Renal cortex interstitium (tissue), 11 donors: ENCODE measurements around the gene SSTR3. TPM values are rescaled to one million over a fixed set of nuclear protein-coding genes. Genes with fewer than 3 reads are reported as not detected.
"Not testable (repeated sequence)": the region's sequence is repeated elsewhere in the genome, so short reads cannot be mapped to it uniquely, and the experiment has no call there.

Experiments
- DNase-seq, 11 donors: peaks; one replicate each; pipeline ENCODE4 v3.0.0-alpha.2; 2013; ENCODE audit warnings: low read depth in 9 of 11, low spot score in 4 of 11; ENCODE audit errors: extremely low read depth in 1 of 11
- polyA plus RNA-seq, 3 donors: library from polyadenylated mRNA; unstranded; fragments of 120-200 nt; gene quantifications; one replicate each; pipeline ENCODE4 v1.2.1, GENCODE V29; 2013; ENCODE audit not compliant: insufficient read length in 3 of 3

The SSTR3 gene
- polyA plus RNA-seq, 3 donors, result 0.68 to 1.2 (median 0.76) TPM

DNA sequence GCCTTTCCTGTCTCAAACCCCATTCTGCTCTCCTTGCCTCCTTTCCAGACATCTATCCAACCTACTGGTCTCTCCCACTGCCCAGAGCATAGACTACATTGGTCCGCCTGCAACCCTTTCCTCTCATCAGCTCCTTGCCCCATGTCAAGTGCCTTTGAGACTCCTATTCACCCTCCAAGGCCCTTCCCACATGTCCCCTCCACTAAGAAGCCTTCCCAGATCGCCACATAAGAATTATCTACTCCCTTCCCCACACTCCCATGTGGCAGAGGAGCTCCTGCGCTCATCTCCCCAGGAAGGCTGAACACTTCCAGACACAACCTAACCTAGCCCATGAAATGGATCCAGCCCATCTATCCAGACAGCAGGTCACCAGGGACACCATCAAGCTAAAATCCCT, 34.5 kb downstream of the SSTR3 start:
- DNase-seq, result no peak

DNA sequence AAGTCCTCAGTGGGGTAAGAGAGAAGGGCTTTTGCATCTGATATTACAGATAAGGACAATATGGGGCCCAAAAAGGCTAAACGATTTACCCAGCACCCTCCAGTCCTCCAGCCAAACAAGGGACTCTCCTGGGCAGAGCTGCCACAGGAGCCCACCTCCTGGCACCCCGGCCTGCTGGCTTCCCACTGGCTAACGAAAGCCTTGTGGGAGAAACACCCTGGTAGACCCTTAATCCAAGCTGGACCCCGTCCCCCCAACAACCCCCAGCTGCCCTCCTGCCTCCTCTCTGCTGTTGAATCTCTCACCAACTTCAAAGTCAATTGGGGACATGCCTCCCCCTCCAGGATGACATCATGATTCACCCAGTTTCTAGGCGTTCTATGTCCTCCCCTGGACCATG, 35.1 kb downstream of the SSTR3 start:
- DNase-seq, result no peak

DNA sequence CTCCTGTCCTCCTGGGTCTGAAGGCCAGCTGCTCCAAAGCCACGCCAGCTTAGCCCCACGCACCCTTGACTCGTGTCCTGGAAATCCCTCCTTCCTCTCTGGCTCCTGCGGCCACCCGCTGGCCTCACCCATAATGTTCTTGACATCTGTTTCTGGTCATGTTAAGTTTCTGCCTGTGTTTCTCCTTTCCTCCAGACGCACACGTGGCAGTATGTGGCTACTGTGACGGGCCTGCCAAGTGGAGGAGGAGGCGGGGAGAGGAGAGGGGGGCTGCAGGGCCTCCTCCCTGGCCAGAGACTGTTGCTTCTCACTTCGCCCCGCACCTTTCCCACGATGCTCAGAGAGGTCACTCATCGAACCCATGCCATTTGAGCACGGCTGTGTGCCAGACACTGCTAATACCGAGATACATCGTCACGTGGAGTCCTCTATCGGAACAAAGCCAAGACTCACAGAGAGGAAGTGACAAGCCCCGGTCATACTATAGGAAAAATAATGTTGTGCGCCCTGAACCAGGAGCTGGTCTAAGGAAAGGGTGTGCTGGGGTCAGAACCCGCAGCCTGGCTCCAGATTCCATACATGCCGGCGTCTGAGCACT, 35.7 kb downstream of the SSTR3 start:
- peak in 5 of 11 donors; percentile 63 to 74 (median 74) for DNase-seq

DNA sequence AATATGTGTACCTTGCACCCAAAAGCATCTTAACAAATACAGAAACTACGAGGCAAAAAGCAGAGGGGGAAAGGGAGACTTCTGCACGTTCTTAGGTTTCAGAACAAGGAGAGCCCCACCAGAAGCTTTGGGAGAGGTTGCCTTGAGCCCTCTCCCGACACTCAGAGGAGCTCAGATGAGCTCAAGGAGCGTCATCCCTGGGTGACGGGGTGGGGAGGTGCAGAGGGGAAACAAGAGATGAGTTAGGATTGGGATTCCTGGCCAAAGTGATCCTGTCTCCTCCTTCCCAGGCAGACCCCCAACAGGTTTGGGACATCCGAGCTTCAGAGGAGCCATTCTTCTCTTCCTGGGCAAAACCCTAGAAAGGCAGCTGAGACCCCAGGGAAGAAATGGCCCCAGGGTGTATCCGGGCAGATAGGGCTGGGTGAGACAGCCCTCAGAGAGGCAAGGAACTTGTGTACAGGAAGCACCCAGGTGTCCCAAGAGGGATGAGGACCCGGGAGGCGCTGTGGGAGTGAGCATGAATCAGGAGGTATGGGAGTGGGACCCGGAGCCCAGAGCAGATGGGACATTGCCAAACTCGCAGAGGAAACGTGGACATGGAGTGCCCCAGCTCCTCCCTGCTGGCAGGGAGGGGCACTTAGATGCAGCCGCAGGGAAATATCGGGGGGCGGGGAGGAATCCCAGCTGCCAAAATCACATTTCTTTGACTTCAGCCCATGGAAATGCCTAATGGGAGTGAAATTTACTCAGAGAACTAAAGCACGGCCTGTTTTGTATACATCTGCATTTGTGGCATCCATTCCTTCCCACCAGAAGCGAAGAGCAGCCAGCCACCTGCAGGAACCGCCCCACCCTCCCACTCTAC, 36.6 kb downstream of the SSTR3 start:
- no peak for DNase-seq

DNA sequence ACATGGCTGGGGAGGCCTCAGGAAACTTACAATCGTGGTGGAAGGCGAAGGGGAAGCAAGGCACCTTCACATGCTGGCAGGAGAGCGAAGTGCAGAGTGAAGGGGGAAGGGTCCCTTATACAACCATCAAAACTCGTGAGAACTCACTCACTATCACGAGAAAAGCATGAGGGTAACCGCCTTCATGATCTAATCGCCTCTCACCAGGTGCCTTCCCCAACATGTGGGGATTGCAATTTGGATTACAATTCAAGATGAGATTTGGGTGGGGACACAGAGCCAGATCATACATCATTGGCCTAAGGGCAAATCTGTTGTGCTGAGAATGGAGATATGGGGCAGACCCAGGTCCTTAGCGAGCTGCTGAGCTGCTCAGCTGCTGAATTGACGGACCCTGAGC, 37.3 kb downstream of the SSTR3 start:
- DNase-seq, result no peak

DNA sequence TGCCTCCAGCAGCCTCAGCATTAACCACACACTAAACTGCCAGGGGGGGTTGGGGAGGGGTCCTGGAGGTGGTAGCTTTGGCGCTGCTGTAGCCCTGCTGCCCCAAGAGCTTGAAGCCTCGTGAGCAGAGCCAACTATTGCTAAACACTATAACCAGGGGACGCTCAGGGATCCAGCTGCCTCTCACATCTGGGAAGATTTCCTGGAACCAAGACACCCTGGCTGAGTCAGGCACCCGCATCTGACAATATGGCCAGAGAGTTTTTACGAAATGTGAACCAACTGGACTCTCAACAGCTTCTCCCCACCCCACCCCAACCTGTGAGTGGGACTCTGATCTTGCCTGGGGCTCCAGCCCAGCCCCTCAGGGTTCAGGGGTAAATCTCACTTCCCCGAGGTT, 38.6 kb downstream of the SSTR3 start:
- DNase-seq, result no peak

DNA sequence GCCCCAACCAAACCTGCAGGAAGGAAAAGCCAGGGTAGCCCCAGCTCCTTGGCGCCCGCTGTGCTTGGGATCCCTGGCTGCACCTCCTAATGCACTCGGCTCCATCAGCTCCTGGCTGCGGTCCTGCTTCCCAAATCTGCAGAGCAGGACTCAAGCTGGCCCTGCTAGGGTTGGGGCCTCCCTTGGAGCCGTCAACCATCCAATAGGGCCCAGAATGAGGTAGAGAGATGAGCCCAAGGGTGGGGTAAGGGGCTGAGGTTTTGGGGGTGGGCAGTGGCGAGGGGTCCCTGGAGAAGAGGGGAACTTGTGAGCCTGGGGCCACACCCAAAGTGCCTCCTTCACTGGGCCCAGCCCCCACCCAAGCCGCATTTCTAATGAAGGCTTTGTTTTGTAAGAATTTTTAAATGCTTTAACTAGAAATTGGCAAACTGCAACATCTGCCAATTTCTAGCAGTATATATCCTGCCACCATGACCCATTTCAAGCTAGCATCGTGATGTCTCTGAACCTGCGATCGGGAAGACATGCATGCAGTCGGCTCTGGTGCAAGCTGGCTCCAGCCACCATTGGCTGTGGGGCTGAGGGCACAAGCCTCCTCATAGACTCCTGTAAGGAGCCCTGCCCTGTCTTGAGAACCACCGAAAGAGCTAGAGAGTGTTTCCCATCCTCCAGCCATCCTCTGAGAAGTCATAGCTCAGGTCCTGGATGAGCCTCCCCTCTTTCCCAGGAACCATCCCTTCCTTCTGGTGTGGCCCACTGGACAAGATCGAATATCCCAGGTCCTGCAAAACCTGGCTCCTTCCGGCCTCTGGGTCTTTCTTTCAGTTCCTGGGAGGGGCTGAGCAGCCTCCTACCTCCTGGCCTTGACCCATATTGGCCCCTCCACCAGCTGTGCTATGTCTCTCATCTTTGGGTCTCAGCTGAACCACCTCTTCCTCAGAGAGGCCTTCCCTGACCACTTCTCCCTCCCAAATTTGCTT, 39.7 kb downstream of the SSTR3 start:
- DNase-seq, result no peak

DNA sequence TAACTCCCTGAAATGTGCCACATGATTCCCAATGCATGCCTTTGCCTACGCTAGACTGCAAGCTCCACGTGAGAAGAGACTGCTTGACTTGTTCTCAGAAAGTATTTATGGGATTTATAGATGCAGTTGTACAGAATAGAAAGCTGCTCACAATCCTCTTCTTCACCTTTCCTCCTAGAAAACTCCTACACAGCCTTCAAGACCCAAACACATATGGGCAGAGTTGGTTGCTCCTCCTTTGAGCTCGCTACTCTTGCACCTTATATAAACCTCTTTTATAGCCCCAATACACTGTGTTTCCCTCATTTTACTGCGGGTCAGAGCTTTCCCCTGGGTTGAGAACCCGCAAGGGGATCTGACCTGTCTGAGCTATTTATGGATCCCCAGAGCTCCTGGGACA, 40.6 kb downstream of the SSTR3 start:
- no peak for DNase-seq

DNA sequence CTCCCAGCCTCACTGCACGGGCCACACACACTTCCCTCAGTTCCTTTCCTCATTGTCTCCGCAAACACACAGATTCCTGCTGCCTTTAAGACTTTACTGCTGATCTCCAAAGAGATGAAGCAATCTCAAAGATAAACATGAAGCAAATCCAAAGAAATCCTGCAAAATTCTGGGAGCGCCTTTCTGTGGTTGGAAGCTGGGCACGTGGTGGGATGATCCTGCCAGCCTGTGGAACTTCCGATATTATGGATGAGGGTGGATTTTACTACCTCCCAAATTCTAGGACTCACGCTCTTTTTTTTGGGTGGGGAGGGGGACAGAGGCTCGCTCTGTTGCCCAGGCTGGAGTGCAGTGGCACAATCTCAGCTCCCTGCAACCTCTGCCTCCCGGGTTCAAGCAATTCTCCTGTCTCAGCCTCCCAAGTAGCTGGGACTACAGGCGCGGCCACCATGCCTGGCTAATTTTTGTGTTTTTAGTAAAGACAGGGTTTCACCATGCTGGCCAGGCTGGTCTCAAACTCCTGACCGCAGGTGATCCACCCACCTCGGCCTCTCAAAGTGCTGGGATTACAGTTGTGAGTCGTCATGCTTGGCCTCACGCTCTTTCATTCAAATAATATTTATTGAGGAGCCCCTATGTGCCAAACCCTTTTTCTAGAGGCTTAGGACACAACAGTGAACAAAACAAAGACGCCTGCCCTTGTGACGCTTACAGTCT, 41.4 kb downstream of the SSTR3 start:
- not testable (repeated sequence) for DNase-seq

DNA sequence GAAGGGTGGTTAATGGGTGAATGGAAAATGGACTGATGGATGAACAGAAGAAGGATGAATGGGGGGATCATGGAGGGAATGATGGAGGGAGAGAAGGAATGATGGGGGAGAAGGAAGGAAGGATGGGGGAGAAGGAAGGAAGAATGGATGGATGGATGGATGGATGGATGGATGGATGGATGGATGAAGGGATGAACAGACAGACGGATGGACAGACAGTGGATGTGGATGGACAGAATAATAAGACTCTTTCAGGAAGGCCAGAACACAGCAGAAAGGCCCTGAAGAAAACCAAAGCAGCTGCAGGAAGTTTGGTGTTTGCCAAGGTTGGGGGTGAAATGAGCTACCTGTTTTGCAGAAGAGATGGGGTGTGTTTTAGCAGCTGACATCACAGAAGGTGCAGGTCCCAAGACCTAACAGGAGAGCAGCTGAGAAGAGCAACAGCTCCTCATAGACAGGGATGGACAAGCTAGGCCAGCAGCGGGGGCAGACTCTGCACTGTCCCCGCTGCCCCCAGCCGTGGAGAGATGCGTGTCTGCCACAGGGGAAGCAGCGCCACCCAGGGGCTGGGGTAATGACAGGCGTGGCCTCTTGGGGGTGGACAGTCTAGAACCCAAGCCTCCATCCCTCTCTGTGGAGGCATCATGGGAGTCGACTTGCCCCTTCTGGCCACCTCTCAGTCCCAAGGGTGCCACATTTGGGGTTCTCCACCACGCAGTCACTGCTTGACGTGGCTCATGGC, 42.2 kb downstream of the SSTR3 start:
- DNase-seq, result no peak

DNA sequence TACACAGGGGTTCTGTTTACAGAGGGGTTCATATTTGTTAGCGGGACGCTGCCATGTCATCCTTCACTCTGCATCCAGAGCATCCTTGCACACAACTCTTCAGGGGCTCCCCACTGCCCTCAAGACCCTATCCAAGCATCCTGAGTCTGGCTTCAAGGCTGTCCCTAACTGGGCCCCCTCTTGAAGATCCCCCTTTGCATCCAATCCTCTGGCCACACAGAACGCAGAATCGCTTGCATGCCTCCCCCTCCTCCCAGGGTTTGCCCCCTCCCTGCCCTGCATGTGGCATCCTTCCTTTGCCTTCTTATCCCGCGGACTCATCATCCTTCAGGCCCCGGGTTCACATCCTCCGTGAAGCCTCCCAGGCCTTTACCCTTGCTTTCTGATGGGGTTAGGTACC, 42.9 kb downstream of the SSTR3 start:
- DNase-seq, result no peak

DNA sequence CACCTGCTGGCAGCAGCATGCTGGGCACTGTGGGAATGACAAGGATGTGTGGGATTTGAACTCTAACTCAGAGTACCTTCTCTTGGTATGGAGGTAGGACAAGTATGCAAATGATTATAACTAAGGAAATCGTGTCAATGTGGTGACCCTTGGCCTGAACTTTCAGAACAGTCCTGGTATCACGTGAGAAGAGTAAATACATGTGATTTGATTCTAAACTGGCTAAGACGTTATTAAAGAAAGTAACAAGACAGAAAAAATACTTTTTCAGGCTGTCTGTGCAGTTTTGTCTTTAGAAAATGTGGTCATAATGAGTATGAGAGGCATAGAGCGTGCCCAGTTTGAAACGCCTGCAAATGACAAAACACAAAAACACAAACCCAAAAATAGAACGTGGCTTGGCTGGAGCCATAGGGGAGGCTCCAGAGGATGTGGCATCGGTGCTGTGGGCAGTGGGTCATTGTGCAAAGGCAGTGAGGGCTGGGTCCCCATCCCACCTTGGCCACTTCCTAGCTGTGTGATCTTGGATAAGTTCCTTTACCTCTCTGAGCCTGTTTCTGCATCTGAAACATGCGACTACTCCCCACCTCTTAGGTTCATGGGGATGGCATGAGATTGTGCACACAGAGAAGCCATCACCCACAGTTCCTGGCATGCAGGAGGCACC, 44.2 kb downstream of the SSTR3 start:
- no peak for DNase-seq

DNA sequence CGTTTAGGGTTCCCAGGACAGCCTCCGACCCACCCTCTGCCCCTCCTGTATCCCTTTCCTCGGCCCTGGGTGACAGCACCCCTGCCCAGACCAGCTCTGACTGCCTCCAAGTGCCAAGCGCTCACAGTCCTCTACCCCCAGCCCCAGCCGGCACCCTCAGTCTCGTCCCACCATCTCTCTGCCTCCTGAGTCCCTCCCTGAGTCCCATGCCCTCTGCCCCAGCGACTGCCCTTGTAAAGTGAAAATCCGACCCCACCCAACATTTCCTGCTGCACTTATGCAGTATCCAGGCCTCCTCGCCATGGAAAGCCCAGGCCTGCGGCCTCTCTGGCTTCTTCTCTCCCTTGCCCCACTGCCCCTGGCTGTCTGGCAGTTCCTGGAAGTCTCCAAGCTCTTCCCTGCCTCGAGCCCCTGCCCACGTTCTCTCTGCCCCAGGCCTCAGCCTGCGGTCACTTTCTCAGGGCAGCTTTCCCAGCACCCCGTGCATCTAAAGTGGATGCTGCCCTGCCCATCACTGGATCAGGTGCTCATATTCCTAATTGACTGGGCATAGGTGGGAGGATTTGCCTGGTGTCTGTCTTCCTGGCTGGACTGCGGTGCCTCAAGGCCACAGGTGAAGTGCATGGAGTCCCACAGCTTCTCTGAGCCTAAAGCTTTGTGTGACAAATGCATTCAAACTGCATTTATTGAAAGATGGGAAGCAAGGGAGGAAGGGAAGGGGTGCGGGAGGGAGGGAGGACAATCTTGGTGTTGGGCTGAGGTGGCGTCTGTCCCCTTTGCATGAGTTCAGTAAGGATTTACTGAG, 44.9 kb downstream of the SSTR3 start:
- no peak for DNase-seq

DNA sequence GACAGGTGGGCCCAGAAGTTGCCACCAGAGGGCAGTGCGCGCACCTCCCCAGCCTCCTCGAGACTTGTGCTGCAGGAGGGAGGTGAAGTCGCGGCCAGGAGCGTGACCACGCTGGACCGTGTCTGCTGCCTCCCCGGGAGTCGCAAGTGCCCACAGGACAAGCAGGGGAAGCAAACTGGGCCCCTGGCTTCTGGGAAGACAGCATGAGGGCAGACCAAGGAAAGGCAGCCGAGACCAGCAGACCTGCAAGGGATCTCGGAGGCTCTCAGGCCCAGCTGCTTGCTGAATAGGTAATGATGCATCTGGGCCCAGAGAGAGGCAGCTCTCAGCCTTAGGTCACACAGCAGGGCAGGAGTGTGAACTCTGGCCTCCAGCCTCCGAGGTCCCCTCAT, 45.6 kb downstream of the SSTR3 start:
- DNase-seq, result peak in 6 of 11 donors; percentile 68 to 79 (median 76)

DNA sequence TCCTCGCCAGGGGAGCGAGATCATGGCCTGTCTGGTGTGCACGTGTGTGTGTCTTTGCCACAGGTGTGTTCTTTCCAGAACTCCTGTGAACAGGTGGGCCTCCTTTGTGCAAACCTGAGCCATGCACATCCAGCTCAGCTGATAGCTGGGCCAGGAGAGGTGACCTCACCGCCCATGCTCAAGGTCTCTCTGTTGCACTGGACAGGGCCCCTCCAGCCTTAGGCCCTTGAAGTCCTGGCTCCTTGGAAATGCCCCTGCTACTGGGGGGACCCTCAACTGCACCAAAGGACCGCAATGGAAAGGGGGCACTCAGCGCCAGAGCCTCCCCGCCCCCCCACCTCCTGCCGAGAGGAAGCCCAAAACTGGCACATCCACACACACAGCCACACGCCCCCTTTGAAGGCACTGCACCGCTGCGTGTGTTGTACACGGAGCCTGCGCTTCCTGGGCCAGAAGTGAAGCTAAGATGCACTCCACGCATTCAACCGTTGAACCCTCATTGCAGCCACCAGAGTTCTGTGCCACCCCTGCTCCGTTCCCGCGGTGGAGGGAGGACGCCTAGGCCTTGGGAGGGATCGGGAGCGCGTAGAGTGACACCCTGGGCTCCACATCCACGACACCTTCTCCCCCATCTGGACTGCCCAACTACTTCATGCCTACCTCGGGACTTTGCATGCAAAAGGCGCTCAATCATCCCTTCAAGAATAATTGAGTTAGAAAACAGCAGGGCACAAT, 46.2 kb downstream of the SSTR3 start:
- no peak for DNase-seq

DNA sequence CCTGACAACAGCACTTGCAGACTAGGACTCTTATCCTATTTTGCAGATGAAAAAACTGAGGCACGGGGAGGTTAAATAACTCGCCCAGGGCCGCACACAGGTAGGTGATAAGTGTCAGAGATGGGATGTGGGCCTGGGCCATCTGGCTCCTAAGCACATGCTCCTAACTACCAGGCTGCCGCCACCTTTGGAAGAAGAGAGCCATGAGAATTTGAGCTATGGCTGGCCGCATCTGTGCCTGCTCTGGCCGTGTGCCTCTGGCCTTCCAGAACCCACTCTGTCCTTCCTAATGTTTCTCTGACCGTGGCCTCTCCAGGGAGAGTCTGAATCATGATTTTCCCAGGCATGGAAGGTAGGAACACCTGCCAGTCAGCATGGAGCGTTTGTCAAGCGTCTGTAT, 47.2 kb downstream of the SSTR3 start:
- no peak for DNase-seq
